ENCODE data around the gene KIF17. TPM values are rescaled to one million over a fixed set of nuclear protein-coding genes. Genes with fewer than 3 reads are reported as not detected.

Gene KIF17
- total RNA-seq, 2 donors from 2014 or later: not detected

- Mint-ChIP-seq H3K27me3 (ENCODE audit: low read depth) (peaks cover 13% of the 10 kb centered on the region), H3K9me3 (no peaks in the 10 kb centered on the region), H3K4me1 (ENCODE audit: low read depth) (peaks cover 4% of the 10 kb centered on the region), H3K36me3 (ENCODE audit: insufficient read depth in 2 of 2) (no peaks in the 10 kb centered on the region), H3K4me3 (no peak overlapping the region), H3K27ac (no peak overlapping the region)
- ATAC-seq (replicated peaks in 1 of 2) (peak; percentile 26 to 51), DNase-seq (no peak)
Observed at GRCh38 chr1:20711285-20712214, 6.3 kb downstream of the KIF17 start.

GRCh38 chr1:20710469-20711284, 7.1 kb downstream of the KIF17 start:
- no peak for ATAC-seq (replicated peaks in 1 of 2)
- DNase-seq: no peak
- Mint-ChIP-seq H3K4me3 (no peak overlapping the region), H3K4me1 (ENCODE audit: low read depth) (no peaks in the 10 kb centered on the region), H3K36me3 (ENCODE audit: insufficient read depth in 2 of 2) (no peaks in the 10 kb centered on the region), H3K27ac (no peak overlapping the region), H3K9me3 (no peaks in the 10 kb centered on the region), H3K27me3 (ENCODE audit: low read depth) (peaks cover 4% of the 10 kb centered on the region)

DNA sequence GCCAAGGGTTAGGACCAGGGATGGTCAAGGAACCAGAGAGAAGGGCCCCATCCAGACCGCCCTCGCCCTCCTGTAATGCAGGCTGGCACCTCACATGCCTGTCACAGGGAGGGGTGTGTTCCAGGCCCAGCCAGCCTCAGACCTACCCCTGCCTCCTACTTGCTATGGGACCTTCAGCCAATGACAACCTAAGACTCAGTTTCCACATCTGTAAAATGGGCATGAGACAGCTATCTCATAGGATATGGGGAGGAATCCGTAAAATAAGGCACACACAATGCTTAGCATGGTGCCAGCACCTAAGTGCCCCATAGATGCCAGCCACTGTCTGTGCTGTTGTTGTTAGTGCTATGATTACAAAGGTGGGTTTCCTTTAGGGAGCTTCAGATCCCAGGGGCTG, 7.9 kb downstream of the KIF17 start:
- Mint-ChIP-seq H3K36me3 (ENCODE audit: insufficient read depth in 2 of 2) (no peaks in the 10 kb centered on the region), H3K4me1 (ENCODE audit: low read depth) (no peaks in the 10 kb centered on the region), H3K4me3 (no peak overlapping the region), H3K9me3 (no peaks in the 10 kb centered on the region), H3K27ac (no peak overlapping the region), H3K27me3 (ENCODE audit: low read depth) (no peaks in the 10 kb centered on the region)
- DNase-seq: no peak
- ATAC-seq (replicated peaks in 1 of 2): no peak

DNA sequence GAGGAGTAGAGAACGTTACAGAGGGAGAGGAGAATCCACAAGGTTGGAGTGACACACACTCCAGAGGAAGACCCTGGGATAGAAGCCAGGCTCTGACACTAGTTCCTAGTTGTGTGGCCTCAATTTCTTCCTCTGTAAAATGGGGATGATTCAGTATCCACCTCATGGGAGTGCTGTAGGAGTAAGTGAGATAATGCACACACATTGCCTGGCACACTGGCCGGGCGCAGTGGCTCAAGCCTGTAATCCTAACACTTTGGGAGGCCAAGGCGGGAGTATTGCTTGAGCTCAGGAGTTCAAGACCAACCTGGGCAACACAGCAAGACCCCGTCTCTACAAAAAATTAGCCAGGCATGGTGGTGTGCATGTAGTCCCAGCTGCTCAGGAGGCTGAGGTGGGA, 8.9 kb downstream of the KIF17 start:
- no peaks in the 10 kb centered on the region for H3K4me1 Mint-ChIP-seq (ENCODE audit: low read depth)

DNA sequence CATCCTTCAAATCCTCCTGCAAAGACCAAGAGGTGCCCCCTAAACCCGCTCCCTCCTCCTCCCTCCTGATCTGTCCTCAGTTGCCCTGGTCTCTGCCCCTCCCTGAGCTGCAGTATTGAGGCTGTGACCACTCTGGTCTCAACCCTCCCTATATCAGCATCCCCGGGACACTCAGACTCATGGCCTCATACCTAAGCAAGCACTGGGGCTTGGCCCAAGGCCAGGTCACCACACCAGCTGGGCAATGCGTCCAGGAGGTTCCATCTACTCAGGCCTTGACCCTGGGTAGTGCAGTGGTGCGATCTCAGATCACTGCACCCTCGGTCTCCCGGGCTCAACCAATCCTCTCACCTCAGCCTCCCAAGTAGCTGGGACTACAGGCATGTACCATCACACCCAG, 9.8 kb downstream of the KIF17 start:
- H3K27ac Mint-ChIP-seq: no peak overlapping the region
- ATAC-seq (replicated peaks in 1 of 2): no peak
- H3K4me1 Mint-ChIP-seq (ENCODE audit: low read depth): no peaks in the 10 kb centered on the region
- H3K4me3 Mint-ChIP-seq: no peak overlapping the region
- no peaks in the 10 kb centered on the region for H3K36me3 Mint-ChIP-seq (ENCODE audit: insufficient read depth in 2 of 2)
- H3K27me3 Mint-ChIP-seq (ENCODE audit: low read depth): peaks cover 1% of the 10 kb centered on the region
- H3K9me3 Mint-ChIP-seq: no peaks in the 10 kb centered on the region
- no peak for DNase-seq

More for the DNA sequence above, 8.9 kb downstream of the KIF17 start:
- ATAC-seq (replicated peaks in 1 of 2) (no peak), DNase-seq (no peak)
- Mint-ChIP-seq H3K36me3 (ENCODE audit: insufficient read depth in 2 of 2) (no peaks in the 10 kb centered on the region), H3K27ac (no peak overlapping the region), H3K27me3 (ENCODE audit: low read depth) (no peaks in the 10 kb centered on the region), H3K4me3 (no peak overlapping the region), H3K9me3 (no peaks in the 10 kb centered on the region)

- Mint-ChIP-seq H3K27me3 (ENCODE audit: low read depth) (peaks cover 7% of the 10 kb centered on the region), H3K4me3 (no peak overlapping the region), H3K9me3 (no peaks in the 10 kb centered on the region), H3K27ac (no peak overlapping the region), H3K36me3 (ENCODE audit: insufficient read depth in 2 of 2) (no peaks in the 10 kb centered on the region), H3K4me1 (ENCODE audit: low read depth) (no peaks in the 10 kb centered on the region)
- no peak for ATAC-seq (replicated peaks in 1 of 2)
- no peak for DNase-seq
Observed at GRCh38 chr1:20706841-20707240, 11.0 kb downstream of the KIF17 start.

DNA sequence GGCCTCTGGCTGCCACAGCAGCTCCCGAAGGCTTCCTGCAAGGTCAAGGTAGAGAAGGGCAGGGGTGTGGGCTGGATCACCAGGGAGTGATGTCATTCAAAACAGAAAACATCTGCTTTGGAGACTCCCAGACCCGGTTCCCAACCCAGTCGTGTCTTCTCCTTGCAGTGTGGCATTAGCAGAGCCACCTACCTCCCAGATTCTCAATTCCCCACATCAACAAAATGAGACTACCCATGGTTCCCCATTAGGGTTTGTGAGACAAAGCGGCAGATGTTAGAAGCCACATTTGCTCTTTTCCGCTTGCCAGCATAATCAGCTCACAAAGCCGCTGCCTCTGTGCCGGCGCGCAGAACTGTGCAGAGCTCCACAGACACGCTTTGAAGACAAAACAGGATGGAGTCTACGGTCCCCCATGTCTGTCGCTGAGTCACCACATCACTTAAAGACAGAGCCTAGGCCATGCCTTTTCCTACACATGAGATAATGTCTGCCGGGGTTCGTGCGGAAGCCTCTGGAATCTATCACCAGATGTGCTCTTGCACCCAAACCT, 12.5 kb downstream of the KIF17 start:
- DNase-seq: no peak
- ATAC-seq (replicated peaks in 1 of 2): no peak
- Mint-ChIP-seq H3K27me3 (ENCODE audit: low read depth) (peaks cover 7% of the 10 kb centered on the region), H3K4me3 (no peak overlapping the region), H3K36me3 (ENCODE audit: insufficient read depth in 2 of 2) (no peaks in the 10 kb centered on the region), H3K27ac (no peak overlapping the region), H3K9me3 (no peaks in the 10 kb centered on the region), H3K4me1 (ENCODE audit: low read depth) (no peaks in the 10 kb centered on the region)

GRCh38 chr1:20704390-20705202, 13.2 kb downstream of the KIF17 start:
- peaks cover 7% of the 10 kb centered on the region for H3K27me3 Mint-ChIP-seq (ENCODE audit: low read depth)
- DNase-seq (no peak), ATAC-seq (replicated peaks in 1 of 2) (no peak)
- no peaks in the 10 kb centered on the region for H3K4me1 Mint-ChIP-seq (ENCODE audit: low read depth)
- H3K4me3 Mint-ChIP-seq: no peak overlapping the region
- no peak overlapping the region for H3K27ac Mint-ChIP-seq
- no peaks in the 10 kb centered on the region for H3K9me3 Mint-ChIP-seq
- H3K36me3 Mint-ChIP-seq (ENCODE audit: insufficient read depth in 2 of 2): no peaks in the 10 kb centered on the region

DNA sequence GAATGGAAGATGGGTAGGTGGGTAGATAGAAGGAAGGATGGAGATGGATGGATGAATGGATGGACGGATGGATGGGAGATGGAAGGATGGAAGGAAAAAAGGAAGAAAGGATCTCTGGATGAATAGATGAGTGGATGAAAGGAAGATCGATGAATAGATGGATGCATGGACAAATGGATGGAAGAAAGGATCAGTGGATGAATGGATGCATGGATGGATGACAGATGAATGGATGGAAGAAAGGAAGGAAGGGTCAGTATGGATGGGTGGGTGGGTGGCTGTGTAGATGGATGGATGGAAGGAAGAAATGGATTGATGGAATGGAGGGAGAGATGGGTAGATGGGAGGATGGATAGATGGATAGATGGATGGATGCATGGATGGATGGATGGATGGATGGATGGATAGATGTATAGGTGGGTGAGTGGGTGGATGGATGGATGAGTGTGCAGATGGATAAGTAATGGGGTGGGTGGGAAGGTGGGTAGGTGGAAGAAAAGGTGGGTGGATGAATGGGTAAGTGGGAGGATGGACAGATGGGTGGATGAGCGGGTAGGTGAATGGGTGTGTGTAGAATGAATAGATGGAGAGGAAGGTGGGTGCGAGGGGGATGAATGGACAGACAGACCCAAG, 14.6 kb downstream of the KIF17 start:
- Mint-ChIP-seq H3K36me3 (ENCODE audit: insufficient read depth in 2 of 2) (no peaks in the 10 kb centered on the region), H3K9me3 (no peaks in the 10 kb centered on the region), H3K4me3 (no peak overlapping the region), H3K27me3 (ENCODE audit: low read depth) (peaks cover 7% of the 10 kb centered on the region), H3K4me1 (ENCODE audit: low read depth) (no peaks in the 10 kb centered on the region), H3K27ac (no peak overlapping the region)
- DNase-seq (no peak), ATAC-seq (replicated peaks in 1 of 2) (no peak)

DNA sequence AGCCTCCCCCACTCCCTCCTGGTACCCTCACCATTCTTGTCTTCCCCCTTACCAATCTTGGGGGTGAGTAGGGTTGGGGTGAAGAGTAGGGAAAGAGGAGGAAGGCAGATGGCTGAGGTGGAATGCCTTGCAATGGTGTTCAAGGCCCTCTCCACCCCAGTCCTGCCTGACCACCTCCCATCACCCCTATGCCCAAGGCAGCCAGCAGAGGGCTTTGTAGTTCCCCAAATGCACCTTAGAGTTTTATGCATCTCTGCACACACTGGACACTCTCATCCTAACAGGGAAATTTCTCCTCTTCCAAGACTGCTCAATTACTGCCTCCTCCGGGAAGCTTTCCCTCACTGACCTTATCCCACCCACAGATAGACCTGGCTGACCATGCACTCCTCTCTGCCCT, 15.4 kb downstream of the KIF17 start:
- DNase-seq: no peak
- peaks cover 7% of the 10 kb centered on the region for H3K27me3 Mint-ChIP-seq (ENCODE audit: low read depth)
- H3K4me3 Mint-ChIP-seq: no peak overlapping the region
- H3K9me3 Mint-ChIP-seq: no peaks in the 10 kb centered on the region
- H3K4me1 Mint-ChIP-seq (ENCODE audit: low read depth): no peaks in the 10 kb centered on the region
- H3K27ac Mint-ChIP-seq: no peak overlapping the region
- no peak for ATAC-seq (replicated peaks in 1 of 2)
- H3K36me3 Mint-ChIP-seq (ENCODE audit: insufficient read depth in 2 of 2): no peaks in the 10 kb centered on the region

- ATAC-seq (replicated peaks in 1 of 2) (no peak), DNase-seq (no peak)
- Mint-ChIP-seq H3K27ac (no peak overlapping the region), H3K4me1 (ENCODE audit: low read depth) (peaks cover 4% of the 10 kb centered on the region), H3K4me3 (no peak overlapping the region), H3K36me3 (ENCODE audit: insufficient read depth in 2 of 2) (no peaks in the 10 kb centered on the region), H3K27me3 (ENCODE audit: low read depth) (peaks cover 7% of the 10 kb centered on the region), H3K9me3 (no peaks in the 10 kb centered on the region)
Observed at GRCh38 chr1:20701847-20702246, 16.0 kb downstream of the KIF17 start.

GRCh38 chr1:20701446-20701845, 16.4 kb downstream of the KIF17 start:
- peaks cover 8% of the 10 kb centered on the region for H3K4me1 Mint-ChIP-seq (ENCODE audit: low read depth)
- no peaks in the 10 kb centered on the region for H3K36me3 Mint-ChIP-seq (ENCODE audit: insufficient read depth in 2 of 2)
- DNase-seq (no peak), ATAC-seq (replicated peaks in 1 of 2) (no peak)
- no peak overlapping the region for H3K27ac Mint-ChIP-seq
- H3K4me3 Mint-ChIP-seq: no peak overlapping the region
- no peaks in the 10 kb centered on the region for H3K9me3 Mint-ChIP-seq
- peaks cover 7% of the 10 kb centered on the region for H3K27me3 Mint-ChIP-seq (ENCODE audit: low read depth)
